Femur (tissue), 1 donor: ENCODE measurements around the gene ARHGAP26.

Source experiments
- DNase-seq: peaks from one replicate; pipeline ENCODE4 v3.0.0-alpha.2; 2017

The ARHGAP26 gene

DNA sequence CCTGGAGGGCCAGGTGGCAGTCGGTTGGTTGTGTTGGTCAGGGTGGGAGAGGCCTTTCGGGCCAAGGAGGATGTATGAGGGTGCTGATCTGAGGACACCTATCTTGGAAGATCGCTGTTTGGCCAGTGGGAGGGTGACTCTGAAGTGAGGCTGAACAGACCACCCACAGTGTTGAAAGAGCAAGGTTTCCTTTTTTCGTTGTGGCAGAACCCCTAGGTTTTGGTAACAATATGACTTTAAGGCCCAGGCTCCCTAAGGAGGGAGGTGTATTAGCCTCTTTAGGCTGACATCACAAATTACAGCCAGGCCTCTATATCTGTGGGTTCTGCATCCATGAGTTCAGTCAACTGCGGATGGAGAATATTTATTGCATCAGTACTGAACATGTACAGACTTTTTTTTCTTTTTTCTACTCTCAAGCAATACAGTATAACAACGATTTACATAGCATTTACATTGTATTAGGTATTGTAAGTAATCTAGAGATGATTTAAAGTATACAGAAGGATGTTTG is 86.1 kb downstream of the ARHGAP26 start:
- no peak for DNase-seq

DNA sequence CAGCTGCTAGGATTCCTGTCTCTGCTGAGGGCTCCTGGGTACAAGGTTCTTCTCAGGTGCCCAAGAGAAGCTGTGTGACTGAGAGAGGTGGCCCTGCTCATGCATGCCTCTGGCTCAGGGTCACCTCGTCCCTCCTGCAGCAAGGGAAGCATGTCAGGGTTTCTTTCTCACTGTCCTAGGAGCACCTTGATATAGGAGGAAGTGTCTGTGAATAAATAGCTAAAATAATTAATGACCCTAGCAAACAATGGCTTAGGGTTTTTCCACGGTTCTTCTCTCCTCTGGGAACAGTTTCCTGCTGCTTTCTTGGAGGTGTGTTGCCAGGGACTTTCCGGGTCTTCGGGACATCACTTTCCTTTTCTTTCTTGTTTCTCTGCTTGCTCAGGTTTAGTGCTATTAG is 87.2 kb downstream of the ARHGAP26 start:
- DNase-seq: no peak

DNA sequence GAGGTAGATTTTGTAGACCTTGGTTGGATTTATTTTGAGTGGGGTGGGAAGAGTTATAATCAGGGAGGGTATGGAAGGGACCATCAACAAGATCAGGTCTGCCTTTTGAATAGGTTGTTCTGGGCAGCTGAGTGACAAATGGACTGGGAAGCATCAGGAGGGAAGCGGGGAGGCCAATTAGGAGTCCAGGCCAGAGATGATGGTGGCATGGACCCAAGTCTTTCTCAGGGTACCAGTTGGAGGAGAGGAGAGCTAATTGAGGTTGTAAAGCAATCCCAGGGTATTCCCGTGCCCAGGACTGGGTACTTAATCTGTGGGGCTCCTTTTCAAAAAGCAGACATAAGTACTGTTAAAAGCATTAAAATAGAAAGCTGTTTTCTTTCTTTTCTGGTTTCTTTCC is 88.9 kb downstream of the ARHGAP26 start:
- no peak for DNase-seq

DNA sequence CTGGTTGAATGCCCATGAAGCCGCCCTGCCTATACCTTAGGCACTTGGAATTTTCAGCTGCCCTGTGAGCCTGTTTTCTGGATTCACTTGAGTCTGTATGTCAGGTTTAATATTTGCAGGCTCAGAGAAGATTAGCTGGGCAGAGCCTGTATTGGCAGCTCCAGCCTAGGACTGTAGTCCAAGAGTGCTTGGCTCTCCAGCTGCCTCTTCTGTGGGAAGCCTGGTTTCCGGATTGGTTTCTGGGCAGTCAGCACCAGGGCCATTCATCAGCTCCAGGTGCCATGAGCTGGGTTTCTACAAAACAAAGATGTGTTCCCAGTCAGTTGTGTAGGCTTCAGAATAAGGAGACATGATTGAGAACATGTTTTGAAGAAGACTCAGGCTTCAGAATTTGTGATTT is 90.1 kb downstream of the ARHGAP26 start:
- DNase-seq: peak; percentile 52

DNA sequence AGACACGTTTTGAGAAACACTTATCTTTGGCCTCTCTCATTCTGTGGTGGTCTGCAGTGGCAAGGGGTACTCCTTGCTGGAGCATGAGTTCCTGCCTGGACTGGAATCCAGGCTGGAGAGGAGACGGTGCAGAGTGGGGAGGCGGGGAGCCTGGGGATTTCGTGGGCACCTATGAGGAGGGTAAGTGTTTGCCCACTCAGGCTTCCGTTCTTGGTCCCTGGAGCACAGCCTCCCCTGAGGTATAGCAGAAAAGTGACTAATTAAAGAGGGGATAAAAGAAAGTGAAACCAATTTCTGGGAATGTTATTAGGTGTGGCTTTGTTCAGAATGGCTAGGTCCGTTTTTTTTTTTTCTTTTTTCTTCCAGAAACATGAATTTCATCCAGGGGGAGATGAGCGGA is 90.8 kb downstream of the ARHGAP26 start:
- DNase-seq: no peak

DNA sequence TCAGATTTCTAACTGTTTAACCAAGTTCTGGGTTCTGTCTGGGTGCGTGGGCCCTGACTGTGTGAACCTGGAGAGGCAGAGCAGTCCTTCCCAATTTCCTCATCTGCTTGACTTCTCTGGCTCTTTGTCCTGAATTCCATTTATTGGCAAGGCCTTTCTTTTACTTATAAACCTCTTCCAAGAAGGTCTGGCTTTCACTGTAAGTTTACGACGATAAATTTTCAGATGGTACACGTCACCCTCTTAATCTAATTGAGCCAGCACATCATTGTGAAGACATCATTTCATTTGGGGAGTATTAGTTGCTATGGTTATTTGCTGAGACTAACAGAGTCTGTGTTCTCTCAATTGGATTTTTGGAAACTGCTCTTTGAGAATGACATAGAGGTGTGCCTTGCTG is 92.4 kb downstream of the ARHGAP26 start:
- DNase-seq: no peak

DNA sequence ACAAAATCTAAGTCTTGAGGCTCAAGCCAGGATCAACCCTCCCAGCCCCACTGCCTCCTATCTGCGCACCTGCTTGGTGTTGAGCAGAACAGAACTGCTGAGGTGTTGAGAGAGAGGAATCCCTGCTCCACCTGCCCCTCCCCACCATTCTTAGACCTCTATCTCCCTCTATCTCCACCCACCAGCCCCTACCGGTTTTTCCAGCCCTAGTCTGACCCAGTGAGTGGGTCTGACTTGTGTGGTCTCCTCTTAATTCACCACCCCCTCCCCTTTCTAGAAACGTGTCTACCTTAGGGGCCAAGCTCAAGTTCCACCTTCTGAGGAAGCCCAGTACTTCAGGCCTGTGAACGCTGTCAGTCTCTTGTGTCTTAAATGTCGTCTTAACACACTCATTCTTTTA is 93.7 kb downstream of the ARHGAP26 start:
- no peak for DNase-seq

DNA sequence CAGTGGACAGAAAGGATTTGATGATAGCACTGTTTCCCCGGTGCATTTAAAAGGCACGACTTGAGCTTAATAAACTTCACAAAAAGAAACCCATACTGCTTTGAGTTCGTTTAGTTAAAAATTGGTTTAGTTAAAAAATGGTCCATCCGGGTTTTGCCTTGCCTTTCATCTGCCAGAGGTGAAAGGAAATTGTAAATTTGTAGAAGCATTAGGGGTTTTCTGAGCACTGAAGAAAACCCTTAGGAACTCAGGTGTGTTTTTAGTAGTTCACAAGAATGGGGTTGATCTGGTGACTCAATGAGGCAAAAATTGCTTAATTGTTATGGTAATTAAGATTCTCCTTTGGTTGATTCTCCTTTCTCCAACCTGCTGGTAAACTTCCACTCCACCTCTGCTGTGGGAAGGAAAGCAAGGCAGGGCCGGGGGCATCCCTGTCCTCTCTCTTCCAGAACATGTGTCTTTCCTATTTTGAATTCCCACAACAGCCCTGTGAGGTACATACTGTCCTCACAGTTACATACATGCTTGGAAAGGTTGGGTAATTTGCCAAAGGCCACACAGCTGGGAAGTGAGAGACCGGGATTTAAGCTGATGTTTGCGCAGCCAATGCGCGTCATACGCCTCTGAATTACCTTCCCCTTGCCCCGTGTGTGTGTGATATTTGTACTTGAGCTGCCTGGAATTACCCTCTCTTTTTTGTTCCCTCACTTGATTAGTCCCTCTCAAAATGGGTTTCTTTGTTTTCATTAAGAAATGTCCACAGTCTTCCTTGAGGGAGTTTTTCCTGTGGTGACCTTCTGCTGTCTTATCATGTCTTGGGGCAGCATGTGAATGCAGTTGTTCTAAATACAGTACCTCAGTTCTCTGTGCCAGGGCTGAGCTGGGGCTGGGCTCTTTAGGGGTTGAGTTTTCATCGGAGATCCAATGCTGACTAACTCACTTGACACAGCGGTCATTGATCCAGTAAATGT is 94.4 kb downstream of the ARHGAP26 start:
- no peak for DNase-seq

DNA sequence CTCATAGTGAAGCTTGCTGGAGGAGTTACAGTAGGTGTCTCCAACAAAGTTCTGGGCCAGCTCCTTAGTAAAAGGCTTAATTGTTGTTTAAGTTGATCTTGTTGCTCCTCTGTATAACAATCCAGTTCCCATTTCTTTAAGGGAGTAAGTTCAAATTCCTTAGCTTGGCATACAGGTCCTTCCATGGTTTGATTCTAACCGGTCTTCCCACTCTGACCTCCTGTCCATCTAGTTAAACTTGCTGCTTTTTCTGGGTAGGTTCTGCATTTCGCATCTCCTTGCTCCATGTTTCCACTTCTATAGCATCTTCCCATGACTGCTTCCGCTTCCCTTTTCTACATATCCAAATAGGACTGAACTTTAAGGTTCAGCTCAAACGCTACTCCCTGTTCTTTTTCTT is 95.5 kb downstream of the ARHGAP26 start:
- DNase-seq: no peak

DNA sequence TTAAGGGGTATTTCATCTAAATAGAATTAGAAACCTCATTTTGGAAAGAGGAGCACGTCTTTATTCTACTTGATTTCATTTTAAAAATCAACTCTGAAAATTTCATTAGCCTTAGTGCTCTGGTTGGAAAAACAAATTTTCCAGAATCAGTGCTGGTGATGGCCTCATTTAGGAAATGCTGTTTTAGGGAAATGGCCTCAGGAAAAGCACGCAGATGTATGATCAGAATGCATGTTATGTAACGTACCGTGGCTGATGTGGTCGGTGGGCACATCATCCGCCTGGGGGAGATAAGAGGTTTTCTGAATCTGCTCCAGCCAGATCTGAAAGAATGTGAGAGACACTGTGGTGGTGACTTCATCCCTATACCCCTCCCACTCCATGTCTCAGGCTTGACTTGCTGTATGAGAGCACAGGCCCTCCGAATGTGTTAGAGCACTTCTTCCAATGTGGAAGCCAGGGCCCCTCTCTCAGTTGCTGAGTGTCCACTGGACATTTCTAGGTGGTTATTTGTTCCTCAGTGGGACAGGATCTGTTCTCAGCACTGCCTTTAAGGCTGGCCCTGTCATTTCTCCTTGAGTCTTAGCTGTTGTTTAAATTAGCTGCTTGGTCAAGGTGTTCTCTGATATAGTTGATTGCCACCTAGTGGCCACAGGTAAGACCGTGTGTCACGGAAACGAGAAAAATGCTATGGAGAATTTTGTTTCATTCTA is 96.5 kb downstream of the ARHGAP26 start:
- DNase-seq: peak; percentile 39

DNA sequence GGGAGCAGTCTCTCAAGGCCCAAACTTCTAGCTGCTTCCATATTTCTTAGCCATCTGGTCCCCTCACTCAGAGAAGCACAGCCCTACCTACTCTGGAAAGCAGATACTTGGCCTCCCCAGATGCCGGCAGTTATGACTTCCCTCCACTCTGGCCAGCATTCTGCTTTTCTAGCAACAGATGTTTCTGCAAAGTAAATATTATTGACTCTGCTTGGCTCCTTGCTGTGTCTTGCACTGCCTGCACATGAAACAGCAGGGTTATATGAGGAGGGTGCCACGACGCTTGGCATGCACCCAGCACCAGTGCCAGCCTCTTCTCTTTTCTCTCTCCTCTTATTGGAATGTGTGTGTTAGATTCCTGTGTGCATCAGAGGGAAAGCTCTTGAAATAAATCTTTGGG is 99.7 kb downstream of the ARHGAP26 start:
- DNase-seq: peak; percentile 80

DNA sequence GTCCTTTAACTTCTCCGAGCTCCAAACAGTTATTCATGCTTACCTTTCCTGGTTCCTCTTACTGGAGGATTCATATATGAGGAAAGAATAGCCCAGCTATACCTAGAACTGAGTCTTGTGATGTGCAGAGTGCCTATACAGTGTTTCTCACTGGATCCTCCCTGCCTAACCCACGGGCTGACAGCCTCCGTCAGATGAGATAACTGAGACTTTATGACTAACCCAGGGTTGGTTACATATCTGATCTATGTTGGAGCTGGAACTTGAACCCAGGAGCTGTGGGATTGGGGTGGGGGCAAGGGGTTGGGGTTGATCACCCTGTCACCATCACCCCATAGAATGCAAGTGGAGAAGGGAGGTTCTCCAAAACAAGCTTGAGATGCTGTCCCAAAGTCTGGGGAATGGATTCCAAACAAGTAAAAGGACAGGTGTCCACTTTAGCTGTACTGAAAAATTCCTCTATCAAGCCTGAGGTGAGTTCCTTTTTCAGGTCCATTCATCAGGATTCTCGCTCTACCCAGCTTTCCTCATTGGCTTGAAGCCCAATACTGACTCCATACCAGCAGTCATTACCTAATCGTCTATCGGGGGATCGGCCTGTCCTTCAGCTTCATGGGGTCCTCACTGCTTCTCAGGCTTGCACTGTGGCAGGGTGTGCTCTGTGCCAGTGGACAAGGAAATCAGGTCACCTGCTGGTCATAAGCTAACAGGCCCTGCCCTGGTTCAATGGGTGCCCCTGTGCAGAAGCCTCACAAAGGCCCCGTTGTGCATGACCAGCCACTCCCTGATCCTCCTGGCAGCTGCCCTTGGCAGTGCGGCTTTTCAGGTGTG is 100.6 kb downstream of the ARHGAP26 start:
- DNase-seq: no peak

DNA sequence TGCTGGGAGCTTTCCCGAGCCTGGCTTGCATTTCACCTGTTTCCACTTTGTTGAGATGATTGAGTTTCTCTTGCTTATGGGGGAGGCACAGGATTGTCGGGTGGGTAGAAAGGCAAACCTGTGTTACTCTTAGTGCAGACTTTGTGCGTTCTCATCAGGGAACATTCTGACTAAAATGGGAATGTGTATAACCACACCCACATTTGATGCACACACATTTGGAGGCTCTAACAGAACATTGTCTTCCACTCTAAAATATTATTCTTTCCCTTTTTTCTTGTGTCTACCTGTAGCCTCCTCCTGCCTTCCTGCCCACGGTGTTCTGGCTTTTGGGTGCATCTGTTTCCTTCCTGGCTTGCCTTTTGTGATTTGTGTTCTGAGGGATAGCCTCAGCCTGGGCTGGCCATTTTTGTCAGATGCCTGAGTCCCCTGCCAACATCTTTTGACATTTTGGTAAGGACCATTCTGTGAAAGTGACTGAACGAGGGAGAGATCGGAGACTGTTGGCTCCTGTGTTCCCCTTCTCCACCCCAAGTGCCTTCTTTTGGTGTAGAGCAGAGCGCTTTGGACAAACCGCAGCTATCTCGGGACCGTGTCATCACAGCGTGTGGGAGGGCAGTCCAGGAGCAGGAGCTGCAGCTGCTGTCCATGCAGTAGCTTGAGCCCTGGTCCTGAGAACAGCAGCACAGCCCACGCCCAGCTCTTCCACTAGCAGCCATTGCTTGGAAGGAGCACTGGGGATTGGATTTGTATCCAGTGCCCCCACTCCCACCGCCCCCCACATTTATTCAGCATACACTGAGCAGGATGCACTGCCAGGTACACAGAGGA is 101.4 kb downstream of the ARHGAP26 start:
- peak; percentile 43 for DNase-seq

DNA sequence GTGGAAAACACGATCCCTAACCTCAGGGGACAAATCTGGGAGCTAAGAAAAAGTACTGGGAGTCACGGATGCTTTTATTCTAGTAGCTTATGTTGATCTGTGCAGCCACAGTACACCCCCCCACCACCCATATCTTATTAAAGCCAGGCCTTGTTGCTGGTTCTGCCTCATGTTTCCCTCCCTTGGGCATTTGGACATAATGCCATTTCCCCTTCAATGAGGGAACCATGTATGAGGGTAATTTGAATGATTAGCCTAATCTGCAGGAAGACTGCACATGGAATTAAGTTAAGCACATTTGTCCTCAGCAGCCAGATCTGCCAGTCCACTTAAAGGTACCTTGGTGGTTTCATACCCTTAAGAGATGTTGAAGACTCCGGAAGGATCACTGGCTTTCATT is 102.0 kb downstream of the ARHGAP26 start:
- DNase-seq: no peak

DNA sequence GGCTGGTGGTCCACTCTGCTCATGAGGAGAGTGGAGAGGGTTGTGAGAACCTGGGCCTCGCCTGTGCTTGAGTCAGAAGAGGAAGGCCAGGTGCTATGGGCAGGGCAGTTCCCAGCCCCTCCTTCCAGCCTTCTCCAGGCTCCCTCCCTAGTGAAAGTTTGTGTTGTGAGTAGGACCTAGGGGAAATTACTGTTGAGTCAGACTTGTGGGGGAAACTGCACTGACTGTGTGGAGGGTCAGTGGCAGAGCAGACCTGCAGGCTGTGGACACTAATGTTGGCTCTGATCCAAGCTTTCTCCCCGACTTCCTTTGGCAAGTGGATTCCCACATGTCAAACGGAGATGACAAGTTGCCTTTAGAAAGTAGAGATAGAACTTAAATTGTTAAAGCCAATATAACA is 102.6 kb downstream of the ARHGAP26 start:
- DNase-seq: no peak

DNA sequence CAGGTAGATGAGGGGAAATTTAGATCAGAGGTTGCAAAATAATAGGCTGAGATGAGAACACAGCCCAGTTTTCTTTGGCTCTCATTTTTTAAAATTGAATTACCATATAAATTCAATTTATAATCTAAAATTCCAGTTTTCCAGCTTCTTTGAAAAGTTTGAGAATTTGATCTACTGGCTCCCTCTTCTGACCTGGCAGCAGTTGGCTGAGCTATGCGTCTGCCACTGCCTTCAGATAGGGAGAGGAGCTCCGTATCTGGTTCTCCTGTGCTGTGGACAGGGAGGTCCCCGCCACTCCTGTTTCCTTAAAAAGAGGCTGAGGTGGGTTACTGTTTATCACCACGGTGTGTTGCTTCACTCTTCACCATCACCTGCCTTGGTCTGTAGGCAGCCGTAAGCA is 103.7 kb downstream of the ARHGAP26 start:
- no peak for DNase-seq

DNA sequence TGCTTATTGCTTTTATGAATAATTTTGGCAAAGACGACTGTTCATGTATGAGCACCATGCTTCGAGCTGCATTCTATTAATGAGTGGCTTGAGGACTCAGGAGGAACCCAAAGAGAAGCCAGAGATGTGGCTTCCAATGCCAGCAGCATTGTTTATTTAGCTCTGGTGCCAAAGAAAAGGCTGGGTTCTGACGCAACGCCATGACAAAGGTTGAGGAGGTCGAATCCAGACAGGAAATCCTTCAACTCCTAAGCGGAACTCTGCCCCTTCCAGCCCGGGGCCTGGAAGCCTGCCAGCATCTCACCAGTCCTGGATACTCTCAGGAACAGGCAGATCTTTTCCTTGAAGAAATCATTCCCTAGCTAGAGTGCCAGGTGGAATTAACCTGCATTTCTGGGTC is 104.4 kb downstream of the ARHGAP26 start:
- peak; percentile 43 for DNase-seq

DNA sequence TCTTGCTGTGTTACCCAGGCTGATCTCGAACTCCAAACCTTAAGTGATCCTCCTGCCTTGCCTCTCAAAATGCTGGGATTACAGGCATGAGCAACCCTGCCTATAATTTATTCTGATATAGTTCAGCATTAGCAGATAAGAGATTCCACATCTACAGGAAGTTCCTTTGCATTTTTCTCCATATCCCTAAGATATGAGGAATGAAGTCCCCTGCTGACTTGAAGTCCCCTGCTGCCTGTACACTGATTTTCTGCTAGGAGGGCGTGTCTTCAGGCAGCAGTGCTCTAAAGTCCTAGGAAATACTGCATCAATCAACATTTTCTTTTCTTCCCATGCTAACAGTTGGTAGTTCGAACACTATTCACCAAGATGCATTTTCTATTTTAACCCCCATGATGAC is 105.8 kb downstream of the ARHGAP26 start:
- no peak for DNase-seq

DNA sequence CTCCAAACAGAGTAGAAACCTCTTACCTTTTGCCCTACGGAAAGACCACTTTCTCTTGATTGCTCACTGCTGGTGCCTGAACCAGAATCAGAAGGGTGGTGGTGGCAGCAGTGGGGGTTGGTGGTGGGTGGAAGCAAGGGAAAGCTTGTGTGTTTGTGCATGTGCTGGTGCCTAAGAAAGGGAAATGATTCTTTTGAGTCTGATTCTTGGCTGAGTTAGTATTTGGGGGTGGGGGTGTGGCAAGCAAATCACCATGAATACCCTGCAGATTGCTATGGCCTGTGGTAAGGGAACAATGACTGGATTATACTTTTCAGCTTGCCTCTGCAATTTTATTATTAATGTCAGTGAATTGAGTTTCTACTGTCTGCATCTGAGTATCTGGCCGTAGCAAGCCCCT is 106.6 kb downstream of the ARHGAP26 start:
- DNase-seq: no peak

DNA sequence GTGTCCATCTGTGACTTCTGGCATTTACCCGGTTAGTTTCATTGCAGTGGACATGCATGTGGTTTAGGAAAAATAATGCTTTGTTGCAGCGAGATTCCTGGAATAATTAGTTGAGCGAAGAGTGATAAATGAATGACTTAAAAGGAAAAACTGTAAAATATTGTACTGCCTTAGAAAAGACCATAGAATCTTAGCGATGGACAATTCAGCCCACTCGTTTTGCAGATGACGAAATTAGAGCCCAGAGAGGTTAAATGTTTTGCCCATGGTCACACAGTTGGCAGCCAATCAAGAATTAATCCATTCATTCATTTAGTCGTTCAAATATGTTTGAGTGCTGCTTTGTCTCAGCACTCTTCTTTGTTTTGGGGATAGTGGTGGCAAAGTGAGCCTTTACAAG is 107.9 kb downstream of the ARHGAP26 start:
- DNase-seq: no peak

DNA sequence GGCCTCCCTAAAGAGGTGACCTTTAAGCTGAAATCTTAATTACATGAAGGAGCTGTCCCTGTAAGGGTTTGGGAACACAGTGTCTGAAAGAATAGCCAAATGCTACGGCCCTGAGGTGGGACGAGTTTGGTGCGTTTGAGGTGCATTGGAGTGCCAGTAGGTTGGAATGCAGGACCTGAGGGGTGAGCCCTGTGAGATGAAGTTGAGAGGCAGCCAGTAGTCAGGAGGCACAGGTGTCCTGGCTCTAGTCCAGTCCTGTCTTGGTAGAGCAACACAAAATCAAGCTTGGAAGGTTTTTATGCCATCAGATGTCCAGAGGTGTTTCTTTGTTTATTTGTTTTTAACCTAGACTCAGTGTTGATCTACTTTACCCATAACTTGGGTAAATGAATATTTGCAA is 108.5 kb downstream of the ARHGAP26 start:
- no peak for DNase-seq
